Peyer's patch (tissue), 4 donors: ENCODE results near the gene DAAM2.

Experiments used
- CTCF ChIP-seq, 6 experiments: fragments of 450-650 bp in 4 of 6; fragments of 200-600 bp in 2 of 6; sonication (generic) in 1 of 6; IDR thresholded peaks; one replicate each; pipeline ENCODE4 v1.5.1; 2017 to 2019; ENCODE audit warnings: antibody characterized with exemption in 6 of 6, mild to moderate bottlenecking in 3 of 6, moderate library complexity in 1 of 6
- POLR2A ChIP-seq, 2 donors: fragments of 450-650 bp; IDR thresholded peaks; one replicate each; pipeline ENCODE4 v1.5.1; 2017; ENCODE audit warnings: antibody characterized with exemption in 2 of 2, mild to moderate bottlenecking in 2 of 2, moderate library complexity in 2 of 2

- TF ChIP-seq CTCF (IDR thresholded peaks at IDR 0.05) = no peak
- TF ChIP-seq POLR2A (IDR thresholded peaks at IDR 0.05) = no peak
These were observed 48.6 kb downstream of the DAAM2 start for GRCh38 chr6:39840781-39841180.
